HepG2 (cell line): Measurements from ENCODE around the gene POU5F1. TPM values are rescaled to one million over a fixed set of nuclear protein-coding genes. Genes with fewer than 3 reads are reported as not detected.

Experiments used
- ATAC-seq: fragments of 200-7000 bp; cut with Tn5 transposase; 3 replicates; pipeline ENCODE4 v1.9.1; 2020; ENCODE audit warnings: mild to moderate bottlenecking, moderate library complexity
- BruUV-seq: library from RNA; stranded (reverse); fragments of 400-500 nt; replicated peaks from 2 replicates; lab custom pipeline; 2021; lab: Mats Ljungman, UMichigan
- CTCF ChIA-PET: fragments of 300-600 bp; formaldehyde crosslinking; extraction: SDS; loops from one replicate; lab custom pipeline; 2021; ENCODE audit warnings: low total read pairs, inconsistent platforms, low intra/inter-chr PET ratio; lab: Yijun Ruan, JAX
- POLR2A ChIA-PET: fragments of 350-600 bp; sonication (Branson Sonifier 250); formaldehyde crosslinking; loops from one replicate; lab custom pipeline; 2020; ENCODE audit warnings: antibody characterized with exemption, inconsistent platforms; lab: Yijun Ruan, JAX
- DNase-seq: peaks from one replicate; pipeline ENCODE4 v3.0.0-alpha.2; 2015; ENCODE audit warnings: low spot score
- FAIRE-seq: peaks from 3 replicates; lab custom pipeline; 2011; peaks lifted over from hg19 to GRCh38; lab: Jason Lieb, UNC
- H2AFZ ChIP-seq: one replicate; pipeline ENCODE4 v1.6.1; 2011; ENCODE audit warnings: low read length, inconsistent platforms
- H3K27ac ChIP-seq: fragments of 300-600 bp; 3 replicates; pipeline ENCODE4 v1.8.0; 2011; ENCODE audit warnings: mixed run types, mild to moderate bottlenecking, mixed read lengths, low read length, inconsistent platforms; ENCODE audit not compliant: insufficient read depth; ENCODE audit errors: extremely low read length
- H3K27me3 ChIP-seq, 2 experiments: fragments of 200-600 bp in 1 of 2; 2 replicates in 1 of 2; 3 replicates in 1 of 2; pipeline versions ENCODE4 v1.6.0 to v1.8.0; 2011; ENCODE audit warnings: low read length in 2 of 2, mild to moderate bottlenecking in 2 of 2, moderate library complexity in 2 of 2, inconsistent platforms in 1 of 2; ENCODE audit not compliant: insufficient read depth in 2 of 2, control insufficient read depth in 1 of 2
- H3K36me3 ChIP-seq, 2 experiments: fragments of 200-600 bp in 1 of 2; replicated peaks in 1 of 2; 2 replicates in 1 of 2; 3 replicates in 1 of 2; pipeline versions ENCODE4 v1.5.1 to v1.8.0; 2011; ENCODE audit warnings: low read length in 2 of 2, inconsistent platforms in 1 of 2; ENCODE audit not compliant: insufficient read depth in 2 of 2, control insufficient read depth in 1 of 2
- H3K4me1 ChIP-seq: 2 replicates; pipeline ENCODE4 v1.5.1; 2012; ENCODE audit warnings: low read length, inconsistent platforms; ENCODE audit not compliant: insufficient read depth
- H3K4me2 ChIP-seq: 2 replicates; pipeline ENCODE4 v1.6.0; 2011; ENCODE audit warnings: low read depth, low read length, inconsistent platforms
- H3K4me3 ChIP-seq, 3 experiments: fragments of 200-600 bp in 1 of 3; sonication (generic), shearing (Covaris generic) in 1 of 3; replicated peaks in 1 of 3; 2 replicates each; pipeline ENCODE4 v1.5.1; 2011 to 2016; ENCODE audit warnings: low read length in 3 of 3, inconsistent platforms in 2 of 3, low read depth in 2 of 3, mild to moderate bottlenecking in 2 of 3, control low read depth in 1 of 3, mixed read lengths in 1 of 3; ENCODE audit not compliant: insufficient read depth in 1 of 3
- H3K79me2 ChIP-seq: one replicate; pipeline ENCODE4 v1.6.1; 2011; ENCODE audit warnings: low read length, inconsistent platforms; ENCODE audit not compliant: insufficient read depth
- H3K9ac ChIP-seq: 2 replicates; pipeline ENCODE4 v1.6.0; 2011; ENCODE audit warnings: mild to moderate bottlenecking, low read depth, low read length, inconsistent platforms; ENCODE audit not compliant: insufficient read depth
- H3K9me3 ChIP-seq: 2 replicates; pipeline ENCODE4 v1.5.1; 2012; ENCODE audit warnings: mild to moderate bottlenecking, low read length
- H4K20me1 ChIP-seq: 2 replicates; pipeline ENCODE4 v1.6.0; 2011; ENCODE audit warnings: inconsistent platforms, mild to moderate bottlenecking, low read length, moderate library complexity; ENCODE audit not compliant: insufficient read depth
- HHEX ChIP-seq: IDR thresholded peaks from 2 replicates; pipeline ENCODE4 v1.6.1; 2016; ENCODE audit warnings: control low read depth
- LRRFIP1 ChIP-seq: sonication (generic); formaldehyde crosslinking; conservative IDR thresholded peaks from 2 replicates; pipeline ENCODE4 v1.4.0; 2020; ENCODE audit warnings: missing genetic modification reagents
- MAF1 ChIP-seq: sonication (generic); formaldehyde crosslinking; IDR thresholded peaks from 2 replicates; pipeline ENCODE4 v1.5.0; 2020; ENCODE audit warnings: missing genetic modification reagents, borderline replicate concordance
- MYC ChIP-seq: sonication (generic); formaldehyde crosslinking; IDR thresholded peaks from 2 replicates; pipeline ENCODE4 v1.9.0; 2021; ENCODE audit warnings: missing genetic modification reagents, borderline replicate concordance
- NR2F1 ChIP-seq, 2 experiments: fragments of 450-650 bp in 1 of 2; formaldehyde crosslinking in 1 of 2; IDR thresholded peaks; 2 replicates each; pipeline versions ENCODE4 v1.5.0 to v1.6.1; 2016 to 2020; ENCODE audit warnings: mild to moderate bottlenecking in 1 of 2, missing compliant biosample characterization in 1 of 2, missing genetic modification reagents in 1 of 2, moderate library complexity in 1 of 2
- ZNF501 ChIP-seq: sonication (generic); formaldehyde crosslinking; IDR thresholded peaks from 2 replicates; pipeline ENCODE4 v1.5.1; 2020; ENCODE audit warnings: mild to moderate bottlenecking, moderate library complexity, missing genetic modification reagents
- WGBS: methylation state at CpG from one replicate; pipeline ENCODE4 v1.1.6; 2017; ENCODE audit warnings: low lambda C conversion rate; 5-methylcytosine and 5-hydroxymethylcytosine counted together
- in situ Hi-C: cut with HindIII; loops from 2 replicates; pipeline ENCODE4 v1.10.0; 2017; ENCODE audit warnings: low pct_unique_long_range_greater_than_20kb; ENCODE audit not compliant: extremely low pct_ligation_motif_present
- intact Hi-C: fragments of 100-400 bp; cut with micrococcal nuclease; formaldehyde crosslinking; loops from one replicate; pipeline ENCODE4 v1.10.0; 2022; ENCODE audit not compliant: unreplicated experiment
- polyA plus RNA-seq, 8 experiments: library from polyadenylated mRNA; depleted of rRNA in 3 of 8; stranded (reverse) in 7 of 8; unstranded in 1 of 8; fragments of >200 nt; fragmentation: Illumina TruSeq in 4 of 8; extraction: Trizol in 4 of 8; gene quantifications; 2 replicates each; pipeline versions ENCODE4 v1.2.1 to v1.2.3, GENCODE V29; 2011 to 2016; ENCODE audit warnings: low read depth in 4 of 8, missing spikeins in 1 of 8, mixed read lengths in 1 of 8; ENCODE audit not compliant: insufficient read depth in 1 of 8
- total RNA-seq, 5 experiments: library from RNA; depleted of rRNA; stranded (reverse); fragments of >200 nt; fragmentation: Illumina TruSeq; extraction: Trizol; gene quantifications; 2 replicates each; pipeline ENCODE4 v1.2.3, GENCODE V29; 2016; ENCODE audit warnings: low read depth in 1 of 5
- TF ChIP-seq, protein P1 (sequence below): sonication (generic); formaldehyde crosslinking; IDR thresholded peaks from 2 replicates; pipeline ENCODE4 v1.4.0; 2020; ENCODE audit warnings: missing genetic modification reagents, borderline replicate concordance

Gene POU5F1
- total and polyA plus RNA-seq, 2 of the 13 experiments (the other 11 are each of a cell fraction or from before 2014, with no cell fraction given), result 2.5 to 7.2 TPM

GRCh38 chr6:31120151-31120915, 50.1 kb downstream of the POU5F1 start, which contains the start of gene CDSN:
TSS of gene CDSN (minus strand) at chr6:31120446. CDS start at chr6:31120419, 27 bp downstream.
- ChIA-PET CTCF (no interaction called here), POLR2A (no interaction called here)
- ATAC-seq (no peak), FAIRE-seq (no peak), DNase-seq (no peak)
- TF ChIP-seq LRRFIP1 (CRISPR knock-in tag) (no peak), MYC (CRISPR knock-in tag) (no peak), HHEX (CRISPR knock-in tag) (no peak), MAF1 (CRISPR knock-in tag) (no peak), ZNF501 (CRISPR knock-in tag) (no peak), NR2F1 (CRISPR knock-in tag; IDR thresholded peaks at IDR 0.05) (no peak)
- TF ChIP-seq, protein P1, sequence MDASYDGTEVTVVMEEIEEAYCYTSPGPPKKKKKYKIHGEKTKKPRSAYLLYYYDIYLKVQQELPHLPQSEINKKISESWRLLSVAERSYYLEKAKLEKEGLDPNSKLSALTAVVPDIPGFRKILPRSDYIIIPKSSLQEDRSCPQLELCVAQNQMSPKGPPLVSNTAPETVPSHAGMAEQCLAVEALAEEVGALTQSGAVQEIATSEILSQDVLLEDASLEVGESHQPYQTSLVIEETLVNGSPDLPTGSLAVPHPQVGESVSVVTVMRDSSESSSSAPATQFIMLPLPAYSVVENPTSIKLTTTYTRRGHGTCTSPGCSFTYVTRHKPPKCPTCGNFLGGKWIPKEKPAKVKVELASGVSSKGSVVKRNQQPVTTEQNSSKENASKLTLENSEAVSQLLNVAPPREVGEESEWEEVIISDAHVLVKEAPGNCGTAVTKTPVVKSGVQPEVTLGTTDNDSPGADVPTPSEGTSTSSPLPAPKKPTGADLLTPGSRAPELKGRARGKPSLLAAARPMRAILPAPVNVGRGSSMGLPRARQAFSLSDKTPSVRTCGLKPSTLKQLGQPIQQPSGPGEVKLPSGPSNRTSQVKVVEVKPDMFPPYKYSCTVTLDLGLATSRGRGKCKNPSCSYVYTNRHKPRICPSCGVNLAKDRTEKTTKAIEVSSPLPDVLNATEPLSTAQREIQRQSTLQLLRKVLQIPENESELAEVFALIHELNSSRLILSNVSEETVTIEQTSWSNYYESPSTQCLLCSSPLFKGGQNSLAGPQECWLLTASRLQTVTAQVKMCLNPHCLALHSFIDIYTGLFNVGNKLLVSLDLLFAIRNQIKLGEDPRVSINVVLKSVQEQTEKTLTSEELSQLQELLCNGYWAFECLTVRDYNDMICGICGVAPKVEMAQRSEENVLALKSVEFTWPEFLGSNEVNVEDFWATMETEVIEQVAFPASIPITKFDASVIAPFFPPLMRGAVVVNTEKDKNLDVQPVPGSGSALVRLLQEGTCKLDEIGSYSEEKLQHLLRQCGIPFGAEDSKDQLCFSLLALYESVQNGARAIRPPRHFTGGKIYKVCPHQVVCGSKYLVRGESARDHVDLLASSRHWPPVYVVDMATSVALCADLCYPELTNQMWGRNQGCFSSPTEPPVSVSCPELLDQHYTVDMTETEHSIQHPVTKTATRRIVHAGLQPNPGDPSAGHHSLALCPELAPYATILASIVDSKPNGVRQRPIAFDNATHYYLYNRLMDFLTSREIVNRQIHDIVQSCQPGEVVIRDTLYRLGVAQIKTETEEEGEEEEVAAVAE (CRISPR knock-in tag), result no peak
- in situ Hi-C loops (no loop called here), intact Hi-C loops (no loop called here)
- Histone ChIP-seq H3K36me3 (no peaks in the 10 kb centered on the region), H4K20me1 (no peaks in the 10 kb centered on the region), H3K79me2 (no peaks in the 10 kb centered on the region), H3K9ac (no peak within 1 kb of the TSS), H3K27me3 (peaks cover 4 to 70% of the 10 kb centered on the region in 2 experiments; a peak in 4 of 5 replicates), H3K9me3 (no peaks in the 10 kb centered on the region), H3K27ac (no peak within 1 kb of the TSS), H3K4me1 (peaks cover 7% of the 10 kb centered on the region), H3K4me2 (no peak within 1 kb of the TSS), H3K4me3 (no peak within 1 kb of the TSS), H2AFZ (no peak within 1 kb of the TSS)
- 39% methylated on average over 17 of the region's 26 CpGs for WGBS
- BruUV-seq, result no TSS peak
